ENCODE measurements around the gene IQCK.

The IQCK gene

GRCh38 chr16:19859166-19859565, 141.1 kb downstream of the IQCK start (continued):
- no peak for TF ChIP-seq KLF17 (tag by site-specific recombination; IDR thresholded peaks at IDR 0.05)
- TF ChIP-seq, protein P1, sequence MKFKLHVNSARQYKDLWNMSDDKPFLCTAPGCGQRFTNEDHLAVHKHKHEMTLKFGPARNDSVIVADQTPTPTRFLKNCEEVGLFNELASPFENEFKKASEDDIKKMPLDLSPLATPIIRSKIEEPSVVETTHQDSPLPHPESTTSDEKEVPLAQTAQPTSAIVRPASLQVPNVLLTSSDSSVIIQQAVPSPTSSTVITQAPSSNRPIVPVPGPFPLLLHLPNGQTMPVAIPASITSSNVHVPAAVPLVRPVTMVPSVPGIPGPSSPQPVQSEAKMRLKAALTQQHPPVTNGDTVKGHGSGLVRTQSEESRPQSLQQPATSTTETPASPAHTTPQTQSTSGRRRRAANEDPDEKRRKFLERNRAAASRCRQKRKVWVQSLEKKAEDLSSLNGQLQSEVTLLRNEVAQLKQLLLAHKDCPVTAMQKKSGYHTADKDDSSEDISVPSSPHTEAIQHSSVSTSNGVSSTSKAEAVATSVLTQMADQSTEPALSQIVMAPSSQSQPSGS (tag by site-specific recombination; IDR thresholded peaks at IDR 0.05; ENCODE audit: low read depth) = no peak

GRCh38 chr16:19859603-19860002, 141.5 kb downstream of the IQCK start:
- H3K9me3 ChIP-seq (ENCODE audit: control insufficient read depth, insufficient read depth, low read depth, low read length) = no peaks in the 10 kb centered on the region
- no peak overlapping the region for H3K27ac ChIP-seq (ENCODE audit: extremely low read depth, low read depth, low read length)
- ChIA-PET POLR2A (no interaction called here), CTCF (interaction anchor here (0.5 kb wide), 1 partner anchor 140 kb away, joined by 4 read pairs; no protein-coding TSS in a partner anchor)
- no peak overlapping the region for H3K4me3 ChIP-seq (ENCODE audit: low read depth, low read length)
- H3K4me1 ChIP-seq (ENCODE audit: control insufficient read depth, insufficient read depth, low read length) = peaks cover 14% of the 10 kb centered on the region
- no peak for TF ChIP-seq ZNF654 (tag by site-specific recombination; IDR thresholded peaks at IDR 0.05; ENCODE audit: low read depth)
- TF ChIP-seq ZBTB1 (tag by site-specific recombination; IDR thresholded peaks at IDR 0.05) = no peak
- no peak for TF ChIP-seq ZNF324 (tag by site-specific recombination; IDR thresholded peaks at IDR 0.05)
- TF ChIP-seq ZNF169 (tag by site-specific recombination; IDR thresholded peaks at IDR 0.05) = no peak
- no peak for TF ChIP-seq ZNF623 (tag by site-specific recombination; IDR thresholded peaks at IDR 0.05)
- TF ChIP-seq ZNF140 (tag by site-specific recombination; IDR thresholded peaks at IDR 0.05) = no peak
- TF ChIP-seq ZNF548 (tag by site-specific recombination; IDR thresholded peaks at IDR 0.05) = no peak
- TF ChIP-seq, protein P2, sequence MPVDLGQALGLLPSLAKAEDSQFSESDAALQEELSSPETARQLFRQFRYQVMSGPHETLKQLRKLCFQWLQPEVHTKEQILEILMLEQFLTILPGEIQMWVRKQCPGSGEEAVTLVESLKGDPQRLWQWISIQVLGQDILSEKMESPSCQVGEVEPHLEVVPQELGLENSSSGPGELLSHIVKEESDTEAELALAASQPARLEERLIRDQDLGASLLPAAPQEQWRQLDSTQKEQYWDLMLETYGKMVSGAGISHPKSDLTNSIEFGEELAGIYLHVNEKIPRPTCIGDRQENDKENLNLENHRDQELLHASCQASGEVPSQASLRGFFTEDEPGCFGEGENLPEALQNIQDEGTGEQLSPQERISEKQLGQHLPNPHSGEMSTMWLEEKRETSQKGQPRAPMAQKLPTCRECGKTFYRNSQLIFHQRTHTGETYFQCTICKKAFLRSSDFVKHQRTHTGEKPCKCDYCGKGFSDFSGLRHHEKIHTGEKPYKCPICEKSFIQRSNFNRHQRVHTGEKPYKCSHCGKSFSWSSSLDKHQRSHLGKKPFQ (tag by site-specific recombination; IDR thresholded peaks at IDR 0.05) = no peak
- no peak for TF ChIP-seq ZBTB26 (tag by site-specific recombination; optimal IDR thresholded peaks at IDR 0.05)
- no peak for TF ChIP-seq ZNF202 (tag by site-specific recombination; IDR thresholded peaks at IDR 0.05; ENCODE audit: borderline replicate concordance)
- TF ChIP-seq ZNF777 (tag by site-specific recombination; IDR thresholded peaks at IDR 0.05; ENCODE audit: borderline replicate concordance) = no peak
- no peak for TF ChIP-seq ZNF544 (tag by site-specific recombination; IDR thresholded peaks at IDR 0.05)
- H3K36me3 ChIP-seq (ENCODE audit: control insufficient read depth in 2 of 2, insufficient read depth in 1 of 2, low read length in 2 of 2) = peaks cover 0 to 5% of the 10 kb centered on the region in 2 experiments; a peak in 1 of 3 replicates

DNA sequence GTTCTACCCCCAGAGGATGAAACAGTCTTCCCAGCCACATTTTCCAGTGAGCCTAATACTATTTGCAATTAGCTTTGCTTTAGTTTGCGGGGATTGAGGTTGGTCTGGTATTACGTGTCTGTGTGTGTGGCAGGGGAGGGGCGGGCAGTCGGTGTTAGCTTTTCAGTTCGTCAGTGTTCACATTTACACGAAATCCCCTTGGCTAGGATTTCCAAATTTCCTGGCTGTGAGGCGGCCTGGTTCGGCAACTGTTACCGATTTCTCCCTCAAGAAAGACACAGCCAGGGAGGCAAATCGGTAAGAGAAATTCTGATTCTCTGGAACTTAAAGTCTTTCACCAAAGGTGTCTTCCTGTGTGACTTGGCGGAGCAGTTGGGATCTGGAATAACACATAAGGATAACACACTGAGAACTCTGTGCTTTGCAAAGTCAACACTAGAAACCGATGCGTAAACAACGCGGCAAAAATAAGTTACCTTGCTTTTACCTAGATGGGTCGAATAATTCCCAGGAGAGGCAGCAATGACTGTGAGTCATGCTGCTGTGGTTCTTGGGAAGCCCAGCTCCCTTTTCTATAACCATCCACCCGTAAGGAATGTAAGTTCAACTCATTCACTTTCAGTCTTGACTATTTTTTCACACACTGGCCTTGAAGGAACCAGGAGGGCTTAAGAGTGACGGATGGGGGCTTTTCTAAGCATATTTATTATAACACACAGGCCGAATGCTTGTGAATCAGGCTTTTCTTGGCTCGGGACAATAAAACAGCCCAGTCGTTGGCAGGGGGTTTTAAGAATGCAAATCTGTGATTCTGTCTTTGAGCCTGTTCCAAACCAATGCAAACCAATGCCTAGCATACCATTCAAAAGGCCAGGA, 142.3 kb downstream of the IQCK start:
- ChIA-PET POLR2A (no interaction called here), CTCF (interaction anchor here (0.5 kb wide), 1 partner anchor 141 kb away, joined by 4 read pairs; no protein-coding TSS in a partner anchor)
- Histone ChIP-seq H3K9me3 (ENCODE audit: control insufficient read depth, insufficient read depth, low read depth, low read length) (no peaks in the 10 kb centered on the region), H3K4me1 (ENCODE audit: control insufficient read depth, insufficient read depth, low read length) (peaks cover 14% of the 10 kb centered on the region), H3K27ac (ENCODE audit: extremely low read depth, low read depth, low read length) (no peak overlapping the region), H3K4me3 (ENCODE audit: low read depth, low read length) (no peak overlapping the region), H3K36me3 (ENCODE audit: control insufficient read depth in 2 of 2, insufficient read depth in 1 of 2, low read length in 2 of 2) (peaks cover 0 to 5% of the 10 kb centered on the region in 2 experiments; a peak in 1 of 3 replicates)
- no peak for TF ChIP-seq ZNF629 (tag by site-specific recombination; IDR thresholded peaks at IDR 0.05)
- no peak for TF ChIP-seq ZNF626 (tag by site-specific recombination; IDR thresholded peaks at IDR 0.05)

Measured in HEK293 (cell line).